Breast epithelium (tissue), 4 donors: ENCODE data around the gene CD3D. TPM values are rescaled to one million over a fixed set of nuclear protein-coding genes. Genes with fewer than 3 reads are reported as not detected.

Experiments used
- DNase-seq, 2 donors: peaks; one replicate each; pipeline ENCODE4 v3.0.0-alpha.2; 2019; ENCODE audit warnings: low spot score in 2 of 2
- H3K27ac ChIP-seq, 2 donors: fragments of 200-600 bp; sonication (generic) in 1 of 2; one replicate each; pipeline ENCODE4 v1.5.1; 2016 to 2019; ENCODE audit warnings: mild to moderate bottlenecking in 1 of 2
- H3K27me3 ChIP-seq, 2 donors: fragments of 200-600 bp; sonication (generic) in 1 of 2; one replicate each; pipeline versions ENCODE4 v1.5.1 to v1.6.0; 2017 to 2019; ENCODE audit warnings: control low read depth in 1 of 2, mild to moderate bottlenecking in 1 of 2
- H3K36me3 ChIP-seq: fragments of 200-600 bp; one replicate; pipeline ENCODE4 v1.5.1; 2019
- H3K4me1 ChIP-seq, 2 donors: fragments of 200-600 bp; sonication (generic); one replicate each; pipeline ENCODE4 v1.5.1; 2016 to 2019; ENCODE audit warnings: control low read depth in 1 of 2
- H3K4me3 ChIP-seq, 3 donors: fragments of 200-600 bp; sonication (generic); 1 replicate in 2 of 3; 2 replicates in 1 of 3; pipeline ENCODE4 v1.5.1; 2016 to 2019; ENCODE audit warnings: mild to moderate bottlenecking in 3 of 3, moderate library complexity in 2 of 3
- H3K9me3 ChIP-seq, 2 donors: fragments of 200-600 bp; sonication (generic) in 1 of 2; one replicate each; pipeline ENCODE4 v1.5.1; 2016 to 2019; ENCODE audit warnings: control low read depth in 1 of 2
- CTCF ChIP-seq, 3 donors: fragments of 450-650 bp; IDR thresholded peaks; one replicate each; pipeline ENCODE4 v1.5.1; 2016 to 2017; ENCODE audit warnings: antibody characterized with exemption in 3 of 3, mild to moderate bottlenecking in 3 of 3, moderate library complexity in 3 of 3
- POLR2A ChIP-seq: fragments of 450-650 bp; IDR thresholded peaks from one replicate; pipeline ENCODE4 v1.6.1; 2016; ENCODE audit warnings: antibody characterized with exemption, mild to moderate bottlenecking, moderate library complexity
- POLR2AphosphoS5 ChIP-seq, 3 donors: sonication (generic); formaldehyde crosslinking; IDR thresholded peaks; one replicate each; pipeline ENCODE4 v1.6.1; 2017; ENCODE audit warnings: antibody characterized with exemption in 3 of 3
- intact Hi-C: fragments of 100-400 bp; cut with DNase I; formaldehyde crosslinking; loops from one replicate; pipeline ENCODE4 v1.15.1; 2023; ENCODE audit warnings: low total_unique reads
- total RNA-seq, 3 donors: library from RNA; depleted of rRNA; stranded (reverse); fragments of >200 nt; gene quantifications; one replicate each; pipeline ENCODE4 v1.1.0, GENCODE V29; 2016

CD3D gene
- total RNA-seq, 3 donors from 2014 or later = 2.6 to 4.8 (median 3.5) TPM

DNA sequence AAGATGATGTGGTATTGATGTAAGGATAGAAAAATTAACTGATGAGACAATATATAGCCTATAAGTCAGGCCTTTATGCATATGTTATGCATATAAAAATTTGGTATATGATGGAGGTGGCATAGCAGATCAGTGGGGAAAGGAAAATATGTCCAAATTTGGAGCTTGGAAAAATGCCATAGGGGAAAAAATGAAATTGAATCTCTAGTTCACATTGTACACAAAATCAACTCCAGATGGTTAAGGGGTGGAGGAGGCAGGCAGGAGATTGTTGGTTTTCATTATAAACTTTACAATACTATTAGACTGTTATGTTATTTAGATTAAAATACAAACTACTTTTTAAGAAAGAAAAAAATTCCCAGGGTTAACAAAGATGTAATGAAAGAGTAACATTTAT is 53.1 kb downstream of the CD3D start:
- intact Hi-C loops = no loop called here
- Histone ChIP-seq H3K27ac (no peak overlapping the region), H3K9me3 (no peaks in the 10 kb centered on the region), H3K4me3 (no peak overlapping the region), H3K4me1 (no peaks in the 10 kb centered on the region), H3K27me3 (no peaks in the 10 kb centered on the region), H3K36me3 (no peaks in the 10 kb centered on the region)
- TF ChIP-seq CTCF (IDR thresholded peaks at IDR 0.05) (no peak), POLR2AphosphoS5 (IDR thresholded peaks at IDR 0.05) (no peak), POLR2A (no peak)
- no peak for DNase-seq

Other genes starting within 250 kb of the CD3D start
- gene SCN4B, start 189.9 kb downstream of the CD3D start, total RNA-seq = 1 to 10 TPM; 3.3 to 7.9 (median 3.7) TPM
- gene SCN2B, start 166.1 kb downstream of the CD3D start, total RNA-seq = under 1 TPM; under 0.01 to 0.88 (median 0.16) TPM
- gene JAML, start 117.7 kb downstream of the CD3D start, total RNA-seq = 10 to 100 TPM in 2 of 3 donors, 1 to 10 TPM in 1; 2.3 to 16.0 (median 15.7) TPM
- gene MPZL3, start 90.3 kb downstream of the CD3D start, total RNA-seq = 10 to 100 TPM in 2 of 3 donors, under 1 TPM in 1; 0.64 to 23.0 (median 13.1) TPM
- 10 to 100 TPM in 2 of 3 donors, 1 to 10 TPM in 1; 4.6 to 73.1 (median 70.7) TPM for gene MPZL2, start 78.4 kb downstream of the CD3D start, total RNA-seq
- gene CD3E, start 38.0 kb downstream of the CD3D start, total RNA-seq = 1 to 10 TPM in 2 of 3 donors, under 1 TPM in 1; 0.66 to 6.0 (median 2.1) TPM
- gene CD3G, start 1.6 kb upstream of the CD3D start, total RNA-seq = 100 to 1,000 TPM in 1 of 3 donors, 1 to 10 TPM in 1, under 1 TPM in 1; 0.80 to 122 (median 1.2) TPM
- 10 to 100 TPM; 39.0 to 51.5 (median 51.5) TPM for gene UBE4A, start 16.9 kb upstream of the CD3D start, total RNA-seq
- gene ATP5MG, start 58.9 kb upstream of the CD3D start, total RNA-seq = 10 to 100 TPM; 45.1 to 66.4 (median 56.0) TPM
- gene KMT2A, start 93.8 kb upstream of the CD3D start, total RNA-seq = 10 to 100 TPM; 67.4 to 100.0 (median 79.6) TPM
- gene TTC36, start 184.8 kb upstream of the CD3D start, total RNA-seq = 10 to 100 TPM in 1 of 3 donors, 1 to 10 TPM in 2; 3.4 to 15.1 (median 6.2) TPM
- gene TMEM25, start 188.5 kb upstream of the CD3D start, total RNA-seq = 10 to 100 TPM; 14.1 to 53.6 (median 38.0) TPM
- gene IFT46, start 223.2 kb upstream of the CD3D start, total RNA-seq = 10 to 100 TPM; 24.3 to 45.9 (median 33.4) TPM
- gene ARCN1, start 229.7 kb upstream of the CD3D start, total RNA-seq = 10 to 100 TPM; 94.1 to 99.1 (median 98.6) TPM